ENCODE data around the gene ARHGAP11B.
A peak's percentile ranks its signal among the peaks of the same experiment; 100 is the strongest.
"Not testable (repeated sequence)": the region's sequence is repeated elsewhere in the genome, so short reads cannot be mapped to it uniquely, and the experiment has no call there.

ARHGAP11B gene

GRCh38 chr15:30625436-30626193 lies at the start of gene ARHGAP11B:
Gene ARHGAP11B (plus strand): TSS chr15:30626128.
- DNase-seq (ENCODE audit: low spot score): peak; percentile 96

GRCh38 chr15:30579394-30579970 lies 46.4 kb upstream of the ARHGAP11B start:
- DNase-seq (ENCODE audit: low spot score): not testable (repeated sequence)

GRCh38 chr15:30580716-30581115 lies 45.2 kb upstream of the ARHGAP11B start:
- DNase-seq (ENCODE audit: low spot score): not testable (repeated sequence)

GRCh38 chr15:30598953-30599352 lies 27.0 kb upstream of the ARHGAP11B start:
- DNase-seq (ENCODE audit: low spot score): not testable (repeated sequence)

DNA sequence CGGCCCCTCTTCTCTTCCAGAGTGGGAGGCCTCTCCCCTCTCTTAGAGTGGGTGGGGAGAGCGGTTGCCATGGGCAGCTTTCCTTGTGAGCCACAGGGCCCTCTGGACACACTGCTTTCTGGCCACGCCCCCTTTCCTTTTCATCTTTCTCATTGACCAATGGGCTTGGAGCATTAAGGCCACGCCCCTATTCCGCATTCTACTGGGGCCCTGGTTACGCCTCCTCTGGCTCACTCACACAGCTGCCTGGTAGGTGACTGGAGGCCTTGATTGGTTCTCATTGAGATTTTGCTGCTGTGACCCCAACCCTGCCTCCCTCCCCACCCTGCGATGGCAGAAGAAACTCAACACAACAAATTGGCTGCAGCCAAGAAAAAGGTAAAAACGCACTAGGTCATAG lies 22.1 kb upstream of the ARHGAP11B start, which contains the start of gene GOLGA8H:
GOLGA8H (plus strand) TSS at position 233 of the 400 bp plus-strand sequence; CDS start at position 331, 98 bp downstream.
- DNase-seq (ENCODE audit: low spot score): peak; percentile 31

- DNase-seq (ENCODE audit: low spot score): not testable (repeated sequence)
Measured at GRCh38 chr15:30612271-30612670, 13.7 kb upstream of the ARHGAP11B start.

DNA sequence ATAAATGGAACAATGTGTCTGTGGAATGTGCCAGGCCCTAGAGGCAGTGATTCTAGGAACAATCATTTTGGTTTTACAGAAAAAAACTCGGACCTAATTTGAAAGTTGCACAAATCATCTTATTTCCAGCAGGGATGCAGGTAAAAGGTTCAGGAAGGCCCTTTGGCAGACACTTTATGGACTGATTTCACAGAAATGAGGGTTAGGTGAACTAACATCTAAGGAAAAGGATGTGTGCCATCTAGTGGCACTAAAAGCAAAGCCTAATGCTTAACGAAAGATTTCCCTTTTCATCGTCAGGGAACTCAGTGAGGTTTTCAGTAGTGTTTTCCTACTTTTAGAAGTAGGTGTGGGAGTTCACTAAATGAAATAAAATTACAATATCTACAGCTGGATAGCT lies 4.6 kb upstream of the ARHGAP11B start:
- DNase-seq (ENCODE audit: low spot score): not testable (repeated sequence)

- DNase-seq (ENCODE audit: low spot score): peak; percentile 52
Measured at GRCh38 chr15:30626194-30626565, 252 bp downstream of the ARHGAP11B start.

GRCh38 chr15:30626632-30627031 lies 704 bp downstream of the ARHGAP11B start:
- DNase-seq (ENCODE audit: low spot score): not testable (repeated sequence)

DNA sequence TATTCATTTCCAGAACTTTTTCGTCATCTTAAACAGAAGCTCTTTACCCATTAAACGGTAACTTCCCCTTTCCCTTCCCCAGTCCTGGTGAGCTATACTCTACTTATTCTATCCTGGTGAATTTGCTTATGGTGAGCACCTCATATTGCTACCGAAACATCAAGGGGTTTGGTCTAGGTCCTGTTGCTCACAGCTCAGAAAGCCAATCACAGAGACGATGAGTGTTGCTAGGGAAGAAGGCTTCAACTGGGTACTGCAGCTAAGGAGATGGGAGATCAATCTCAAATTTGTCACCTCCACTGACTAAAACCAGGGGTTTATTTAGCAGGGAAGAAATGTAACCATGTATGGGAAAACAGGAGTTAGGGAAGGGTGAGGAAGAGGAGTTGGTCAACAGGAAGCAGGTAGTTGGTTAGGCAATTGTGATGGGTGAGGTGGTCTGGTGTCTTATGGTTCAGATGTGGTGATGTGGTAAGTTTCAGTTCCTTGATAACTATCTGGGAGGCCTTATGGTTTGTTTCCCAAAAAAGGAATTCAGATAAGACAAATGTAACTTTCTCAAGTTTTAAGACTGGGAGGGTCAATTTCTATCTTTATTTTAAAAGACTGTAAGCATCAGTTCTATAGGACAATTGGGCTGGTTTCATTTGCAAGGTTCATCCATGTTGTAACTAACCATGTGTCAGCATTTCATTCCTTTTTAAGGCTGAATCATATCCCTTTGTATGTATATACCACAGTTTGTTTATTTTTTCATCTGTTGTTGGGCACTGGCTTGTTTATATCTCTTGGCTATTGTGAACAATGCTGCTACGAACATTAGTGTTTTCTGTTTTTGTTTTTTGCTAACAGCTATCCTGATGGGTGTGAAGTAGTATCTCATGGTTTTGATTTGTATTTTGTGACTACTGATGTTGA lies 24.3 kb downstream of the ARHGAP11B start:
- DNase-seq (ENCODE audit: low spot score): no peak

DNA sequence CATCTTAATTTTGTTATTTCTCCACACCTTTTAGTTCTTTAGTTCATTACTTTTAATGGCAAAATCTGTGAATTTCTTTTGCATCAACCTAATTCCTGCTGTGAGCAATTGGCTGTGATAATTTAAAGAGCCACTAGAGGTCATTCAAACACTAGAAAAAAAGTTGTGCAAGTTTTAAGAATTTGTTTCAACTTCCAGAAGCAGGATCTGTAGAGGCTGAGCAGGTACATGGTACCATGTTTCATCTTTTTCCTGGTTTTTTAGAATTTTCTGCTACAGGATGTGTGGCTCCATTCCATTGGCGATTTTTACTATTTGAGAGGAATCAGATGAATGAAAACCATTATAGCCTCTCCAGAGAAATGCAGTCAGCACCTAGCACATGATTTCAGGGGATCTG lies 35.2 kb downstream of the ARHGAP11B start:
- not testable (repeated sequence) for DNase-seq (ENCODE audit: low spot score)

GRCh38 chr15:30669621-30670020 lies 43.7 kb downstream of the ARHGAP11B start:
- DNase-seq (ENCODE audit: low spot score): not testable (repeated sequence)

DNA sequence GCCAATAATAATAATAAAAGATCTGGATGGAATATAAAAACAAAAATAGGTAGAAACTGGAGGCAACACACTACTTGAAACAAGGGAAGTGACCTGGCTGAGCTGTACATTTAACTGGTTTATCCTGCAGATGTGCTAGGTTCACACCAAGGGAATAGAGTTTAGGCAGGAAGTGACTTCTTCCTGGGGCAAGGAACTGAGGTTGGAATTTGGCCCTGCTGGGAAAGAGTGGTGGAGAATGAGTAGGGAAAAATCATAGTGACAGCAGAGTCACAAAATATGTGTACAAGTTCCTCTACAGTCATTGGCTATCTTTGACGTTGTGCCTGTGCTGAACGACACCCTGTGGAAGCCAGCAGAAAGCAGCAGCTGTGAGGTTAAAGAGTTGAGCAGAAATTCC lies 44.1 kb downstream of the ARHGAP11B start:
- DNase-seq (ENCODE audit: low spot score): no peak

- no peak for DNase-seq (ENCODE audit: low spot score)
Measured at GRCh38 chr15:30671309-30671708, 45.4 kb downstream of the ARHGAP11B start.

- no peak for DNase-seq (ENCODE audit: low spot score)
Measured at GRCh38 chr15:30675126-30675525, 49.2 kb downstream of the ARHGAP11B start.

- DNase-seq (ENCODE audit: low spot score): not testable (repeated sequence)
Measured at GRCh38 chr15:30675891-30676290, 50.0 kb downstream of the ARHGAP11B start.

DNA sequence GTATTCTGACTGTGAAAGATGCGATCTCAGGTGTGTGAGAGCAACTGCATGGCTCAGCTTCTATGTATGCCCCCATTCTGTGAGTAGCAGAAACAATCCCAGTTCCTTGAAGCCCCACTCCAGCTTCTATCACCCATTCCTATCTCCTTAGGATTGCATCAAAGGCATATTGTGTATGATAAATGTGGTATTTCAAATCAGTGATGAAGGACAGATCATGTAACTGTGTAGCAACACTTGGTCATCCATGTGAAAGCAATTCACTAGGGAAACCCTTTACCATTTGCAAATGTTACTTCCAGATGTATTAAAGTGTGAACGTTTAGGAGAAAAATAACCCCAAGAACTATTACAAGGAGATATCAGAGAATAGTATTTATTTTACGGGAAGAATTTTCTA lies 55.1 kb downstream of the ARHGAP11B start:
- not testable (repeated sequence) for DNase-seq (ENCODE audit: low spot score)

GRCh38 chr15:30685709-30686285 lies 59.9 kb downstream of the ARHGAP11B start:
- not testable (repeated sequence) for DNase-seq (ENCODE audit: low spot score)

GRCh38 chr15:30686651-30687050 lies 60.7 kb downstream of the ARHGAP11B start:
- not testable (repeated sequence) for DNase-seq (ENCODE audit: low spot score)
